Neuron (in vitro differentiated cells): ENCODE data around the gene MPP2.

Source experiments
- H2AFZ ChIP-seq: one replicate; pipeline ENCODE4 v1.6.1; 2013; ENCODE audit warnings: low read depth, mild to moderate bottlenecking, inconsistent platforms, low read length, moderate library complexity
- H3K27me3 ChIP-seq: one replicate; pipeline ENCODE4 v1.6.1; 2013; ENCODE audit warnings: low read length; ENCODE audit not compliant: insufficient read depth
- H3K36me3 ChIP-seq: one replicate; pipeline ENCODE4 v1.6.1; 2013; ENCODE audit warnings: low read length; ENCODE audit not compliant: insufficient read depth
- H3K4me1 ChIP-seq: one replicate; pipeline ENCODE4 v1.6.1; 2013; ENCODE audit warnings: low read length; ENCODE audit not compliant: insufficient read depth
- H3K4me3 ChIP-seq: 2 replicates; pipeline ENCODE4 v1.5.1; 2013; ENCODE audit warnings: mild to moderate bottlenecking, low read length, moderate library complexity
- H3K9me3 ChIP-seq: one replicate; pipeline ENCODE4 v1.6.1; 2013; ENCODE audit warnings: low read length

The MPP2 gene

DNA sequence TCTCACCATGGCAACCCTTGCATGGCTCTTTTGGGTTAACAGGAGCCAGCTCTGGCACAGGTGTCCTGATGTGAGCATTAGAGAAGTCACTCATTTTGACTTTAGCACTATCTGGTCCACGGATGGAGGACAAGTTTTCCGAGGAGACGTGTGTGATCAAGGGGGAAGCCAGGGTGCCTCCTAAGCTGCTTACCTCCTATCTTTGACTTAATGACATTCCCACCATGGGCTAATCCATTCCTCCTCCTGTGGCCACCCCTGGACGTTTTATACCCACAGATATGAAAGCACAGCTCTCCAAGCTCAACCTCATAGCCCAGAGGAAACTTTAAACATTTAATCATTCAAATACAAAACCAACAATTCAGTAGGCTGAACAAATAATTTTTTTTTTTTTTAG lies 18.8 kb downstream of the MPP2 start:
- Histone ChIP-seq H2AFZ (no peak overlapping the region), H3K4me3 (no peak overlapping the region), H3K27me3 (no peaks in the 10 kb centered on the region), H3K4me1 (no peaks in the 10 kb centered on the region), H3K9me3 (no peaks in the 10 kb centered on the region), H3K36me3 (no peaks in the 10 kb centered on the region)

DNA sequence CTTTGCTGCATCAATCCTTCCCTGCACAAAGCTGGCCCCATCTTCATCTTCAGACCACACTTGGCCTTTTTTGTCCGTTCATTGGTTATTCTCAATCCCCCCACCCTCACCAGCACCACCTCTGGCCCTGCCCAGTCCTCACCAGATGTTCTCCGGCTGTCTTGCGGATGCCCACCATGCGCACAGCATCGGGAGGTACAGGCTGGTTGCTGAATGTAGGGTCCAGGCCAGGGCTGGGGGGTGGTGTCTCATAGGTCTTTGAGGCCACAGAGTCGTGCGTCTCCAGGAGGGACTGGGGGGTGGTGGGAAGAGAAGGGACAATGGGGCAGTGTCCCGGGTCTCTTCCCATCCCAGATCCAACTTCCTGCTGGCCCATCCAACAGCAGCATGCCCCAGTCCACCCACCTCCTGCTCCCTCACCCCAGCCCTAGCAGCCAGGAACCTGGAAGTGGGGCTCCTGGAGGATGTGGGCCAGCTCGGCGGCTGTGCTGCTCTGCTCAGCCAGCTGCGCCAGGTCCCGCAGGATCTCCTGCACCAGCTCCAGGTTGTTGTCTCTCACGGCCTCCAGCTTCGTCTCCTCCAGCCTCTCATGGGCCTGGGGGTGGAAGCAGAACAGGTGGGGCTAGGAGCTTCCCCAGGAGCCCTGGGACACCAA lies 24.4 kb downstream of the MPP2 start:
- no peak overlapping the region for H3K4me3 ChIP-seq
- no peak overlapping the region for H2AFZ ChIP-seq
- H3K9me3 ChIP-seq, result no peaks in the 10 kb centered on the region
- H3K27me3 ChIP-seq, result no peaks in the 10 kb centered on the region
- no peaks in the 10 kb centered on the region for H3K36me3 ChIP-seq
- H3K4me1 ChIP-seq, result peaks cover 3% of the 10 kb centered on the region

DNA sequence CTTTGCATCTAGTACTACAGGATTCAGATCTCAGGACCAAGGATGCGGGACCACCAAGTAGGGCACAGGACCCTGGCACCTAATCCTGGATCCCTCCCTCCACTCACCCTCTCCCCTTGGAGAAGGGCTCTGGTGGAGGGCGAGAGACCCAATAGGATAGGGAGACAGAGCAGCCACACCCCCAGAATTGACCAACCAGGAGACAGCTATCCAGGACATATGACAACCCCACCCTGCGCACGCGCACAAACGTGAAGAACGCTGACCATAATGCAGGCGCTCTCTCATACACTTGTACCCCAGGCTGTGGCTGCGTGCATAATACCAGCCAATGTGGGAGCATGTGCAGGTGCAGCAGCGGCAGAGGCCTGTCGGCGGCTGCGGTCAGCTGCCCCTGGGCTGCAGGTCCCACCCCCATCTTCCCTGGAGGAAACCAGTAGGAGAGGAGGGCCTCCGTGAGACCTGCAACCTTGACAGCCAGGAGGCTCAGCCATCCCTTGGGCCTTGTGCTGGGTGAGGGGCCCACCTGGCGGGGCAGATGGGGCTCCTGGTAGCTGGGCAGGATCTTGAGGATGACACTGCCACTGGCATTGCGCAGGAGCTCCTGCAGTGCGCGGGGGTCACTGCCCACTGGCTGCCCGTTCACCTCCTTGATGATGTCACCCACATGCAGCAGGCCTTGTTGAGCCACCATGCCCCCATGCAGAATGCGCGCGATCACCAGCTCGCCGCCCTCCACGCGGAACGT lies 25.4 kb downstream of the MPP2 start:
- no peaks in the 10 kb centered on the region for H3K27me3 ChIP-seq
- H2AFZ ChIP-seq, result no peak overlapping the region
- H3K4me1 ChIP-seq, result peaks cover 3% of the 10 kb centered on the region
- H3K9me3 ChIP-seq, result no peaks in the 10 kb centered on the region
- H3K36me3 ChIP-seq, result no peaks in the 10 kb centered on the region
- no peak overlapping the region for H3K4me3 ChIP-seq

DNA sequence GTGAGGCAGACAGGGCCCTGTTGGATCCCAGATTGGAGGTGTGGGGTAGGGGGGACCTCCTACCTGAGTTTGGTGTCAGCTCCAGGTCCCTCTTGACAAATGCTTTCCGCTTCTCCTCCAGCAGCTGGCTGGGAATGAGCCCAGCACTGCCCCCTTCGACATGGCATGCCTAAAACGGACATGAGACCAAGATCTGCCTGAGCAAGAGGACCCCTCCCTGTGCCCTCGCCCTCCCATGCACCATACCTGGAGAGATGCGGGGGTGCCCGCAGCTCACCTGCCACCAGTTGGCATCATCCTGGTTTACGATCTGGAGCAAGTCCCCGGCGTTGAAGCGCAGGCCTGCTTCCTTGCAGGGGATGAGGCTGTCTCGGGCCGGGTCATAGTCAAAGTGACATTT lies 26.2 kb downstream of the MPP2 start:
- H3K36me3 ChIP-seq, result no peaks in the 10 kb centered on the region
- H2AFZ ChIP-seq, result no peak overlapping the region
- no peaks in the 10 kb centered on the region for H3K9me3 ChIP-seq
- H3K27me3 ChIP-seq, result no peaks in the 10 kb centered on the region
- H3K4me3 ChIP-seq, result no peak overlapping the region
- peaks cover 3% of the 10 kb centered on the region for H3K4me1 ChIP-seq

DNA sequence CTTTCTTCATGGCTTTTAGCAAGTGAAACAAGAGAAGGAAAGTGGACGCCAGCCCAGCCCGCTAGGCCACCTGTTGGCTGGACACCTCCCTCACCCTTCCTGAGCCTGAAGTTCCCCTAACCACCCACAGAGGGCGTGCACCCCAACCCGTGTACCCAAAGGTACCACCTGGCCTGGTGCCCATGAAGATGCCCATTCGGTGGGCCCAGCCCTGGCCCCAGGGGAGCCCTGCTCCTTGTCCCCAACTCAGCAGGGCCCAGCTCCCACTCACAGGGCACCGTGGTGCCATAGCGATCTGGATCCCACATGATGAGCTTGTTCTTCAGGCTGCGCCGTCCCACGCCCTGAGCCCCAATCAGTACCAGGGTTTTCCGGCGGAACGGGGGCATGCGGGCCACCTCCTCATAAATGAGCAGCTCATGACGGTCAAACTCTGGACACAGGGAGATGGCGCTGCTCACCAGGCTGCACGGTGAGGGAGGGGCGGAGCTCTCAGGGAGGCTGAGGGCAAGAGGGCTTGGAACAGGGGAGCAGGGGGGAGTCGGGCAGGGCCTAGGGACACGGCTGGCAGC lies 26.8 kb downstream of the MPP2 start:
- no peaks in the 10 kb centered on the region for H3K27me3 ChIP-seq

DNA sequence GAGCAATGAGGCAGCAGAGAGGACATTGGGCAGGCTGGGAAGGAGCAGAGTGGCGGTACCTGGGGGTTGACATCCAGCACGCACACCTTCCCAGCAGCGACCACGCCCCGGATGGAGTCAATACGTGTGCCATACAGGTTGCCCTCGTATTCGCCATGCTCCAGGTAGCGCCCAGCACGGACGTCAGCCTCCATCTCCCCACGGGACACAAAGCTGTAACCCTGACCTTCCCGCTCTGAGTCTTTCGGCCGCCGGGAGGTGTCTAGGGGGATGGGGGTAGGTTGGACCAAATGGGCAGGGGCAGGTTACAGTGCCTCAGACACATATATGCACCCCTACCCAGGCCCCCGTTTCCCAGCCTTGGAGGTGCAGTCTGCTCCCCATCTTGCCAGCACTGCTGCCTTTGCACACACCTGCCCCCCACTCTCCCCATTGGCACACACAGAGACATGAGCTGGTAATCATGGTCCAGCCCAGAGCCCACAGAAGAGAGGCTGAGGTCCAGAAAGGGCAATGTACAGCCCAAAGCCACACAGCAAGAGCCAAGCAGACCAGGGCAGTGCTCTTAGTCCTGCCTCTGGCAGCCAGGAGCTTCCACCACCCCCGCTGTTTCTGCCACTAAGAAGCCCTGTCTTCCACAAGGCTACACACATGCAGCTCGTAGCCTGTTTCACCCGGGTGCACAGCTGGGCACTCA lies 27.5 kb downstream of the MPP2 start:
- Histone ChIP-seq H3K4me3 (no peak overlapping the region), H3K9me3 (no peaks in the 10 kb centered on the region), H2AFZ (no peak overlapping the region), H3K4me1 (peaks cover 3% of the 10 kb centered on the region), H3K27me3 (no peaks in the 10 kb centered on the region), H3K36me3 (no peaks in the 10 kb centered on the region)

More for the DNA sequence above, 26.8 kb downstream of the MPP2 start:
- H3K4me3 ChIP-seq, result no peak overlapping the region
- no peaks in the 10 kb centered on the region for H3K36me3 ChIP-seq
- H3K4me1 ChIP-seq, result peaks cover 3% of the 10 kb centered on the region
- no peaks in the 10 kb centered on the region for H3K9me3 ChIP-seq
- no peak overlapping the region for H2AFZ ChIP-seq

DNA sequence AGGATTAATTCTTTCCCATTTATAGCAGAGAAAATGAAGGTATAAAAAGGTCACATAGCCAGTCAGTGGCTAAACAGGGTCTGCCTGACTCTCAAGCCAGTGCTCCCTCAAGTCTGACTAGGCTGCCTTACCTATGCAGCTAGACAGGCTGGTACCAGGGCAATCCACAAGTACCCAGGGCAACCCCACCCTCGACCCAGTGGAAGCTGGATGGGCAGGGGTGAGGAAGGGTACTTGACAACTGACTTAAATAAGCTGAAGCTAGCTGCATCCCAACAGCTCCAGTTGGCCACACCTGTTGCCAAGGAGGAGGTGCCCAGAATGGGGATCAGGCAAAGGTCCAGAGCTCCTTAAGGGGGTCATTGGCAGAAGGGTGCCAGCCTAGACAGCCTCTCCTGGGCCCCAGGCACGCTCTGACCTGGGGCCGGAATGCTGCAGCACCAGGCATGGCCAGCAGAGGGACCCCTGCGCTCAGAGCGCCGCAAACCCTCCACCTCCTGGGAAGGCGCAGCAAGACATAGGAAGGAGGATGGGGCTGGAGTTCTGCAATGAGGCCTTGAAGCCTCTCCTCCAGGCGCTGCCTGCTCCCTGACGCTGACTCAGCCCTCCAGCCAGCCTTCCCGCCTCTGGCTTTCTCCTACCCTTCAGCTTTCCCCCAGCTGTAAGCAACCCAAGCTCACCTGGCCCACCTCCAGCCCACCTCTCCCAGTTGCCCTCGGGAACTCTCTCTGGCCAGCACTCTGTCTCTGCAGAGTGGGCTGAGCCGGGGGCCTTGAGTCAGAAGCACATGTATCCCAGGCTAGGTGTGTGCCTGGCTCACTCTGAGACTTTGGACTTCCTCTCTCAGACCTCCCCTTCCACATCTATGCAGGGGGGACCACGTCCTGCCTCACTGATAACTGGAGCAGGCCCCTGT lies 28.8 kb downstream of the MPP2 start:
- Histone ChIP-seq H3K4me1 (peaks cover 3% of the 10 kb centered on the region), H3K9me3 (no peaks in the 10 kb centered on the region), H2AFZ (no peak overlapping the region), H3K36me3 (no peaks in the 10 kb centered on the region), H3K27me3 (no peaks in the 10 kb centered on the region), H3K4me3 (no peak overlapping the region)

DNA sequence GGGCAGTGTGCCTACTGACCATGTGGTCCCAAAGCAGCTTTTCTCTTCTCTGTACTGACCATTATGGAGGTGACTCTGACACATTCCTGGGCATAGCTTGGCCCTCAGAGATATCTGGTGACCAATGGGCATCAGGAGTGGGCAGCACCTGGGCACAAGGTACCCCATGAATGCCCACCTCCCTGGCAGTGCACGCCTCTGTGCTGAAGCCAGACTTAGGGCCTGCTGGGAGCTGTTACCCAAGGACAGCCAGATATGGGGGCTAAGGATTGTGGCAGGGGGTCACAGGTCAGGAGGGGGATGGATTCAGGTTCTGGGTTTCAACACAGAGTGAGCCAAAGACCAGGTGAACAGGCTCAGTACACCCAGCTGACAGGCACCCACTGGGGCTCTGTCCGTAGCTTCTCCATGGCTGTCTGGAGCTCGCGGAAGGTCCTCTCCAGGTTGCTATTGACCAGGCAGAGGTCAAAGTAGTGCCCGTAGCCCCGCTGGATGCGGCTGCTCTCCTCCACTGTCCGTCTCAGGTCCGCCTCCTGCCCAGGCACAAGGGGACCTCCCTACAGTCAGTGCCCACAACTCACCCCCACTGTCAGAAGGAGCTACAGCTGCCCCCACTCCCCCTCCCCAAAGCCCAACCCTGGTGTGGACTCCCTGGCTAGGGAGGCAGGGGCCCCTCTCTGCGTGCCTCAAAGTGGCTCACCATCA lies 29.7 kb downstream of the MPP2 start:
- peaks cover 3% of the 10 kb centered on the region for H3K4me1 ChIP-seq
- H3K36me3 ChIP-seq, result no peaks in the 10 kb centered on the region
- no peaks in the 10 kb centered on the region for H3K27me3 ChIP-seq
- H2AFZ ChIP-seq, result no peak overlapping the region
- H3K9me3 ChIP-seq, result no peaks in the 10 kb centered on the region
- H3K4me3 ChIP-seq, result no peak overlapping the region

DNA sequence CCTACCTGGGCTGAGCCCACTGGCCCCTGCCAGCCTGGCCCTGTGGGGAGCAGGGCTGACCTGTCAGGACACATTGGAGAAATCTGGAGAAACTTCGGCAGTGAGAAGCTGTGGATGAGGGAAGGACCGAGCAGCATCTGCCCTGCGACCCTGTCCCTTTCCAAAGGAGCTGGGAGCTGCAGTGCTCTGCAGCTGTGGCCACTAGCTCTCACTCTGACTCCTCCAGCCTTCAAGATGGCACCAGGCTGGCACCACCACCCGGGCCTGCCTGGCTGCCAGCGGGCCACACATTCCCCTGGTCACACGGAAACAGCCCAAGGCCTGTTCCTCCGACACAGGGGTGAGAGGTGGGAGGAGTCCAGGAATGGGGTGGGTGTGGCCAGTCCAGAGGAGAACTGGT lies 30.3 kb downstream of the MPP2 start:
- Histone ChIP-seq H3K36me3 (no peaks in the 10 kb centered on the region), H2AFZ (no peak overlapping the region), H3K4me1 (peaks cover 3% of the 10 kb centered on the region), H3K9me3 (no peaks in the 10 kb centered on the region), H3K27me3 (no peaks in the 10 kb centered on the region), H3K4me3 (no peak overlapping the region)

DNA sequence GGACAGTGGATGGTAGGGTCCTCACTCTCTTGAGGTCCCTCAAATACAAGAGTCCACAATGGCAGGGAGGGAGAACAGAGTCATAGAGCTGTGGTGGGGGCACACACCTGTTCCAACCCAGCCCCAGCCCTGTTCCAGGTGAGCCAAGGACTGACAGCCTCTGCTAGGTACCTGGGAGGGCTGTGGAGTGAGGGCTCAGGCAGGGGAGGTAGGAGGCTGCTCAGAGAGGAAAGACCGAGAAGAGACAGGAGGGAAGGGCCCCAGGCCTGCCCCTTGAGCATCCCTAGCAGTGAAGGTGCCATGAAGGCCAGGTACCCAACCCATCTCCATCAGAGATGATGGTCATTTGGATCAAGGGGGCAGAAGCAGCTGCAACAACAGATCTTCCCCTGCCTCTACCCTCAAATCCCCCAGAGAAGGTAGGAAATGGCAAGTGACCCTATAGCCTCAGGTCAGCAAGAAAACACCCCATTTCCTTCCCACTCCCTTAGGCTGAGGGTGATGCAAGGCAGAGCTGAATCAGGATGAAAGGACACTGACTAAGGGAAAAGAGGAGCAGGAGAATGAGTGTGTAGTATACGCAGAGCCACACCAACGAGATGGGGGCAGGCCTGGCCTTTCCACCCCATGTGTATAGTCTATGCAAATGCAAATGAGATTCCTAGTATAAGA lies 31.7 kb downstream of the MPP2 start:
- Histone ChIP-seq H3K27me3 (no peaks in the 10 kb centered on the region), H3K4me1 (peaks cover 3% of the 10 kb centered on the region), H3K4me3 (no peak overlapping the region), H3K36me3 (no peaks in the 10 kb centered on the region), H2AFZ (no peak overlapping the region), H3K9me3 (no peaks in the 10 kb centered on the region)

DNA sequence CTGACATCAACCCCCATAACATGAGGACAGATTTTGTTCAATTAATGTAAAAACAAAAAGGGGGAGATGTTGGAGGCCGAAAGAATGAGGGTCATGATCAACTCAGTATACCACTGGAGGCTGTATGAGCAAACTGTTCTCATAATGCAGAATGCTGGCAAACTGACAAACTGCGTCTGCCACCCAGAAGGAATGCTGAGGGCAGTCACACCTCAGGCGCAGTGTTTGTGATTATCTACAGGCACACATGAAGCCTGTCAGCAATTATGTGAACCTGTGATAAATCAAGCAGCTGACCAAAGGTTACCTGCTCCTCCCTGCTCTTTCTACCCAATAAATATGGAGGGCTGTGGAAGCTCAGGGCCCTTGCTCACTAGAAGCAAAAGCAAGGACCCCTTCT lies 33.0 kb downstream of the MPP2 start:
- H3K4me1 ChIP-seq, result peaks cover 3% of the 10 kb centered on the region
- no peaks in the 10 kb centered on the region for H3K36me3 ChIP-seq
- no peak overlapping the region for H3K4me3 ChIP-seq
- no peak overlapping the region for H2AFZ ChIP-seq
- no peaks in the 10 kb centered on the region for H3K9me3 ChIP-seq
- H3K27me3 ChIP-seq, result no peaks in the 10 kb centered on the region

DNA sequence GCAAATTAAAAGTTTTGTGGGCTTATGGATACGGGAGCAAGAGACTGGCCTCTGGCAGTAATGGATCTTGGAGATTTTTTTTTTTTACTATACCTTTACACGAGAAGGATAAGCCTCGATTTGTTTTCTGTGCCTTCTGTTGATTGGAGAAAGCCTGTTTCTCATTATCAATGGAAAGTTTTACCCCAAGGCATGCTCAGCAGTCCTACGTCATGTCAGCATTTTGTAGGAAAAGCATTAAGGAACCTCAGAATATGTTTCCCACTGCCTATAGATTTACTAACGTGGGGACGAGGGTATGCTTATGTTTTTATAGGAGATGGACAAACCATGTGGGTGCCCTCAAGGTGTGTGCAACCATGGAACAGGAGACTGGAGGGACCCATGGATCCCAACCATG lies 33.5 kb downstream of the MPP2 start:
- peaks cover 2% of the 10 kb centered on the region for H3K4me1 ChIP-seq
- H3K4me3 ChIP-seq, result no peak overlapping the region
- no peaks in the 10 kb centered on the region for H3K27me3 ChIP-seq
- no peaks in the 10 kb centered on the region for H3K9me3 ChIP-seq
- H3K36me3 ChIP-seq, result no peaks in the 10 kb centered on the region
- H2AFZ ChIP-seq, result no peak overlapping the region
